ENCODE measurements around the gene FMNL1. TPM values are rescaled to one million over a fixed set of nuclear protein-coding genes. Genes with fewer than 3 reads are reported as not detected.

FMNL1 gene
- total RNA-seq, 1 donor from 2014 or later: 3.1 TPM

DNA sequence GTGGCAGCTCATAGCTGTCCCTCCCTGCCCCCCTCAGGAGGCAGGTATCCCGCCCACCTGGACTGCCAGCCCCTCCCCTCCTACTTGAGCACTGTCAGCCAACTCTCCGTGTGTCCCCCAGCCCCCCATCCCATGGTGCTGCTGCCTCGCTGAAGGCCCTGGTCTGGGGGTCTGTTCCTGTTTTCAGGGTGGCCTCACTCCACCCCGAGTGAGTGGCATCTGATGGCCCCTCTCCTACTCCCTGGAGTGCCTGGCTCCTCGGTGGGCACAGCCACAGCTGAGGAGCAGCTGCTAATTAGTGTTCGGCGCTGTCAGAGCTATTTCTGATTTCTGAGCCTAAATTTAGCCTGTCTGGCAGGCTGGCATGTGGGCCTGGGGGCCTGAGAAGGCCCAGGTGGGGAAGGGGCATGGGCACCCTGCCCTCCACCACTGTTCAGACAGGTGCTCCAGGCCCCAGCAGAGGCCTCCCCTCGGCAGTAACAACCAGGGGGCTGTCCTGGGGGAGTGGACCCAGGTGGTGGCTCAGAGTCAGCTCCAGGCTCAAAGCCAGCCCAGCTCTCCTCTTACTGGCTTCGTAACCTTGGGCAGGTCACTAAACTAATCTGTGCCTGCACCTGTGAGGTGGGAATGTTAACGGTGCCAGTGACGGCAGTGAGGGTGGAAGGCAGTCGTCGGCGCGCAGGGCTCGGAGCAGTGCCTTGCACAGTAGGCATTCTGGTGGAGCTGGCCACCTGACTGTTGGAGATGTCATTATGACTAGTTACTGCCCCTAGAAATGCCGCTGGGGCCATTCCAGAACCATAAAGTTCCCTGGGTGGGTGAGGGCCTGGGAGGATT is 6.5 kb downstream of the FMNL1 start:
- no peaks in the 10 kb centered on the region for H3K36me3 ChIP-seq (ENCODE audit: control insufficient read depth in 3 of 3, insufficient read depth in 3 of 3, low read length in 3 of 3)
- H3K4me1 ChIP-seq (ENCODE audit: control insufficient read depth in 3 of 3, insufficient read depth in 3 of 3, low read length in 3 of 3): peaks cover 56 to 66% (median 59%) of the 10 kb centered on the region in 3 donors
- H3K27ac ChIP-seq (ENCODE audit: low read depth, low read length): peak overlapping the region; percentile 84
- H3K9me3 ChIP-seq (ENCODE audit: control insufficient read depth in 3 of 3, low read length in 3 of 3): no peaks in the 10 kb centered on the region
- H3K4me3 ChIP-seq (ENCODE audit: low read length in 3 of 3): peak overlapping the region; percentile 3 to 41 (median 38)
- H3K27me3 ChIP-seq (ENCODE audit: control insufficient read depth in 3 of 3, insufficient read depth in 3 of 3, low read length in 3 of 3): no peaks in the 10 kb centered on the region
- H3K9ac ChIP-seq (ENCODE audit: low read depth in 1 of 3, low read length in 3 of 3): peak overlapping the region; percentile 42 to 72 (median 68)

DNA sequence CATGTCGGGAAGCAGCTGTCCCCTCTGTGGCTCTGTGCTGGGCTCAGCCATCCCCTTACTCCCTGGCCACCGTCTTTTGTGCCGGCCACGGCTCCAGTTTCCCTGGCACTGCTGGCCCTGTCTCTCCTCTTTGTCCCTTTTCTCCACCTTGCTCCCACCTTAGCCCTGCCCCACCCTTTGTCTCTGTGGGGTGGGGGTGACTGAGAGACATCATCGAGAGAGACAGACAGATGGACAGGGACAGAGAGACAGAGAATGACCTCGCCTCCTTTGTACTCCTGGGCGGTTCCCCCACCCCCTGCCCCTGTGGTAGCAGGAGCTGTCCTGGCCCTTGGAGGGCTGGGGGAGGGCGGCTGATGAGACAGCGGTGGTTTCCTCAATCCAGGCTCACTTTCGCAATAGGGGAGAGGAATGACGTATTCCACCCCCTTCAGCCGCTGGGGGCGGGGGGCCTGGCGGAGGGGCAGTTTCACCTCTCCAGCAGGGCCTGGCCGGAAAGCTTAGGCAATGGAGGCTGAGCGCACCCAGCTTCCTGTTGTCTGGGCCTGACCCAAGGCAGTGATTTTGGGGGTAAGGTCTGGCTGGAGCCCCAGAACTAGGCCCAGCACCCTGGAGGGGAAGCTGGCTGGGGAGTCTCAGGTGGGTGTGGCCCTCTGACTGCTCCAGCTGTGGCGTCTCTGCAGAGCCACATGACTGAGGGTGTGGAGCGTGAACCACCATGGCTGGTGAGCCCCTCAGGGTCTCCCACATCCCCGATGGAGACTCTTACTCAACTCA is 7.3 kb downstream of the FMNL1 start:
- H3K36me3 ChIP-seq (ENCODE audit: control insufficient read depth in 3 of 3, insufficient read depth in 3 of 3, low read length in 3 of 3): no peaks in the 10 kb centered on the region
- peak overlapping the region; percentile 2 to 38 (median 3) for H3K4me3 ChIP-seq (ENCODE audit: low read length in 3 of 3)
- H3K9me3 ChIP-seq (ENCODE audit: control insufficient read depth in 3 of 3, low read length in 3 of 3): no peaks in the 10 kb centered on the region
- peak overlapping the region; percentile 84 for H3K27ac ChIP-seq (ENCODE audit: low read depth, low read length)
- no peaks in the 10 kb centered on the region for H3K27me3 ChIP-seq (ENCODE audit: control insufficient read depth in 3 of 3, insufficient read depth in 3 of 3, low read length in 3 of 3)
- peak overlapping the region; percentile 42 to 72 (median 68) for H3K9ac ChIP-seq (ENCODE audit: low read depth in 1 of 3, low read length in 3 of 3)
- H3K4me1 ChIP-seq (ENCODE audit: control insufficient read depth in 3 of 3, insufficient read depth in 3 of 3, low read length in 3 of 3): peaks cover 56 to 59% (median 59%) of the 10 kb centered on the region in 3 donors

DNA sequence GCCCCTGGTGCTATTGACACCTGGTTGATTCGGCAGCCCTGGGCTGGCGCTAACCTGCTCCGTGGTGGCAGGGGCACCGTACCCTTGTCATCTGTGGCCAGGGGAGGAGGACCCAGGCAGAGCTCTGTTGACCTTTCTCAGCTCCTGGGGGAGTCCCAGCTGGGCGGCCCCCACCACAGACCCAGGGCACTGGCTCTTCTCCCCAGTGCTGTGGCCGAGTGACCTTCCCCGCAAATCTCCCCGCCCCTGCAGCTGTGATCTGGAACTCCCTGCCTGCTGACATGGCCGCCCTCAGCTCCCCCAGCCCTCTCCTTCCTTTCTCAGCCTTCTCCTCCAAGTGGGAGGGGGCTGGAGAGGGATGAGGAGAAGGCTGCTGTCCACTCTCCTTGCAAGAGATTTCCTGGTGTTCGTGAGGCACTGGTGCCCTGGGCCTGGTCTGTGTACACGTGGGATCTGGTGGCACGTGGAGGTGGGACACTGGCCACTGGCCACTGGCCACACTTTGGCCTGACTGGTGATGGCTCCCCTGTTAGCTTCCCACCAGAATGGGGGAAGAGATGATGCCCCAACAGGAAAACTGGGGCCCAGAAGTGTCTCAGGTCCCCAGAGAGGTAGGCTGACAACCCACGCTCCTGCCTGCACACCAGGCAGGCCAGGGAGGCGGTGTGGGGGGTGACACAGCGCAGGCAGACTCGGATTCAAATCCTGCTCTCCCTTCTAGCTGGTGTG is 8.2 kb downstream of the FMNL1 start:
- peaks cover 48 to 54% (median 50%) of the 10 kb centered on the region in 3 donors for H3K4me1 ChIP-seq (ENCODE audit: control insufficient read depth in 3 of 3, insufficient read depth in 3 of 3, low read length in 3 of 3)

DNA sequence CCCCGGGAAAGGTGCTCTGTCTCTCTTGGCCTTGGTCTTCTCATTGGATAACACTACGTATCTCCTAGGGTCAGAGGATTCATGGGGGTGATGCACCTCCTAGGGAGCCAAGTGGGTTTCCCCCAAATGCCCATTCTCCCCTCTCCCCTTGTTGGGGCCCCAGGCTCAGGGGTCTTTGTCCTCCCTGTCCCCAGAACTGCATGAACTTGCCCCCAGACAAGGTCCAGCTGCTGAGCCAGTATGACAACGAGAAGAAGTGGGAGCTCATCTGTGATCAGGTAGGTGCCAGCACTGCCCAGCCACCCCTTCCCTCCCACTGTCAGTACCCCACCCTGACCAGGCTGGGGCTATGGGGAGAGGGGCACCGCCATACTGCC is 8.7 kb downstream of the FMNL1 start:
- no peaks in the 10 kb centered on the region for H3K9me3 ChIP-seq (ENCODE audit: control insufficient read depth in 3 of 3, low read length in 3 of 3)
- H3K4me3 ChIP-seq (ENCODE audit: low read length in 3 of 3): no peak overlapping the region
- H3K27me3 ChIP-seq (ENCODE audit: control insufficient read depth in 3 of 3, insufficient read depth in 3 of 3, low read length in 3 of 3): no peaks in the 10 kb centered on the region
- no peak overlapping the region for H3K9ac ChIP-seq (ENCODE audit: low read depth in 1 of 3, low read length in 3 of 3)
- H3K4me1 ChIP-seq (ENCODE audit: control insufficient read depth in 3 of 3, insufficient read depth in 3 of 3, low read length in 3 of 3): peaks cover 42 to 49% (median 44%) of the 10 kb centered on the region in 3 donors
- H3K36me3 ChIP-seq (ENCODE audit: control insufficient read depth in 3 of 3, insufficient read depth in 3 of 3, low read length in 3 of 3): no peaks in the 10 kb centered on the region
- peak overlapping the region; percentile 84 for H3K27ac ChIP-seq (ENCODE audit: low read depth, low read length)

More for the DNA sequence above, 8.2 kb downstream of the FMNL1 start:
- H3K36me3 ChIP-seq (ENCODE audit: control insufficient read depth in 3 of 3, insufficient read depth in 3 of 3, low read length in 3 of 3): no peaks in the 10 kb centered on the region
- peak overlapping the region; percentile 84 for H3K27ac ChIP-seq (ENCODE audit: low read depth, low read length)
- H3K27me3 ChIP-seq (ENCODE audit: control insufficient read depth in 3 of 3, insufficient read depth in 3 of 3, low read length in 3 of 3): no peaks in the 10 kb centered on the region
- no peaks in the 10 kb centered on the region for H3K9me3 ChIP-seq (ENCODE audit: control insufficient read depth in 3 of 3, low read length in 3 of 3)
- H3K9ac ChIP-seq (ENCODE audit: low read depth in 1 of 3, low read length in 3 of 3): peak overlapping the region in 2 of 3 donors; percentile 22 to 72
- peak overlapping the region in 1 of 3 donors; percentile 6 for H3K4me3 ChIP-seq (ENCODE audit: low read length in 3 of 3)

GRCh38 chr17:45230787-45231480 is 9.2 kb downstream of the FMNL1 start:
- Histone ChIP-seq H3K27ac (ENCODE audit: low read depth, low read length) (no peak overlapping the region), H3K4me1 (ENCODE audit: control insufficient read depth in 3 of 3, insufficient read depth in 3 of 3, low read length in 3 of 3) (peaks cover 39 to 49% (median 41%) of the 10 kb centered on the region in 3 donors), H3K9ac (ENCODE audit: low read depth in 1 of 3, low read length in 3 of 3) (no peak overlapping the region)

GRCh38 chr17:45231481-45232116 is 9.9 kb downstream of the FMNL1 start:
- peaks cover 0 to 2% (median 0%) of the 10 kb centered on the region in 3 donors for H3K36me3 ChIP-seq (ENCODE audit: control insufficient read depth in 3 of 3, insufficient read depth in 3 of 3, low read length in 3 of 3)
- H3K4me3 ChIP-seq (ENCODE audit: low read length in 3 of 3): no peak overlapping the region
- no peaks in the 10 kb centered on the region for H3K27me3 ChIP-seq (ENCODE audit: control insufficient read depth in 3 of 3, insufficient read depth in 3 of 3, low read length in 3 of 3)
- no peaks in the 10 kb centered on the region for H3K9me3 ChIP-seq (ENCODE audit: control insufficient read depth in 3 of 3, low read length in 3 of 3)
- no peak overlapping the region for H3K9ac ChIP-seq (ENCODE audit: low read depth in 1 of 3, low read length in 3 of 3)
- H3K4me1 ChIP-seq (ENCODE audit: control insufficient read depth in 3 of 3, insufficient read depth in 3 of 3, low read length in 3 of 3): peaks cover 37 to 46% (median 41%) of the 10 kb centered on the region in 3 donors
- no peak overlapping the region for H3K27ac ChIP-seq (ENCODE audit: low read depth, low read length)

More at GRCh38 chr17:45230787-45231480, 9.2 kb downstream of the FMNL1 start:
- H3K4me3 ChIP-seq (ENCODE audit: low read length in 3 of 3): no peak overlapping the region
- H3K27me3 ChIP-seq (ENCODE audit: control insufficient read depth in 3 of 3, insufficient read depth in 3 of 3, low read length in 3 of 3): no peaks in the 10 kb centered on the region
- no peaks in the 10 kb centered on the region for H3K36me3 ChIP-seq (ENCODE audit: control insufficient read depth in 3 of 3, insufficient read depth in 3 of 3, low read length in 3 of 3)
- H3K9me3 ChIP-seq (ENCODE audit: control insufficient read depth in 3 of 3, low read length in 3 of 3): no peaks in the 10 kb centered on the region

DNA sequence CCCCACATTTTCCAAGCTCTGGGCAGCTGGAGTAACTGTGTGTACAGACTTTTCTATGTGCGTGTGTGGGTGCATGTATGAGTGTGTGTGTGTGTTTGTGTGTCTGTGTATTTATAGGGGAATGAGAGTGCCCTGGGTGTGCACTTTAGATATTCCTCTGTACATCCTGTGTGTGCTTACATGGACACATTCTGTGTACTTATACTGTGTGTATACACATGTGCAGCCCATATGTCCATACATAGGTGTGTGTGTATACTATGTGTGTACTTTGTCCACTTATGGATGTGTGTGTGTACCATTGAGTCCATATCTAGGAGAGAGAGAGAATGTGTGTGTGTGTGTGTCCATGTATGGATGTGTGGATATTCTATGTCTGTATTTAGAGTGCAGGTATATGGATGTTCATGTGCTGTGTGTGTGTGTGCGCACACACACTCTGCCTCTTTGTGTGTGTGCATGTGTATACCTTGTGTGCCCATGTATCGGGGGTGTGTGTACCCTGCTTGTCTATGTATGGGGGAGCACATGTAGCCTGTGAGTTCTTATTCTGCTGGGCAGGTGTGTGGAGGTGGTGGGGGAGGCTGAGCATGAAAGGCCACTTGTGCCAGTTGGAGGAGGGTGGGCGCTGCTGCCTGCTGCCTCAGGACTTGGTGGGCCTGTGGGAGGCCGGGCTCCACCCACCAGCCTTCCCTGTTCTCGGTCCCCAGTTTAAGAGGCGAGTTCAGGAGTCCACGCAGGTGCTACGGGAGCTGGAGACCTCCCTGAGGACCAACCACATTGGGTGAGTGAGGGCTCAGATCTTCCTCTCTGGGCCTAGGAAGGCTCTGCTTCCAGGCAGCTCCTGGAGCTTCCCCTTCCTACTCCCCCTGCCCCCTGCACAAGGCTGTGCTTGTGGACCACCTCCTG is 11.1 kb downstream of the FMNL1 start:
- Histone ChIP-seq H3K27me3 (ENCODE audit: control insufficient read depth in 3 of 3, insufficient read depth in 3 of 3, low read length in 3 of 3) (no peaks in the 10 kb centered on the region), H3K9ac (ENCODE audit: low read depth in 1 of 3, low read length in 3 of 3) (no peak overlapping the region), H3K36me3 (ENCODE audit: control insufficient read depth in 3 of 3, insufficient read depth in 3 of 3, low read length in 3 of 3) (peaks cover 0 to 7% (median 2%) of the 10 kb centered on the region in 3 donors), H3K4me1 (ENCODE audit: control insufficient read depth in 3 of 3, insufficient read depth in 3 of 3, low read length in 3 of 3) (peaks cover 29 to 35% (median 34%) of the 10 kb centered on the region in 3 donors), H3K9me3 (ENCODE audit: control insufficient read depth in 3 of 3, low read length in 3 of 3) (no peaks in the 10 kb centered on the region), H3K4me3 (ENCODE audit: low read length in 3 of 3) (no peak overlapping the region), H3K27ac (ENCODE audit: low read depth, low read length) (no peak overlapping the region)

DNA sequence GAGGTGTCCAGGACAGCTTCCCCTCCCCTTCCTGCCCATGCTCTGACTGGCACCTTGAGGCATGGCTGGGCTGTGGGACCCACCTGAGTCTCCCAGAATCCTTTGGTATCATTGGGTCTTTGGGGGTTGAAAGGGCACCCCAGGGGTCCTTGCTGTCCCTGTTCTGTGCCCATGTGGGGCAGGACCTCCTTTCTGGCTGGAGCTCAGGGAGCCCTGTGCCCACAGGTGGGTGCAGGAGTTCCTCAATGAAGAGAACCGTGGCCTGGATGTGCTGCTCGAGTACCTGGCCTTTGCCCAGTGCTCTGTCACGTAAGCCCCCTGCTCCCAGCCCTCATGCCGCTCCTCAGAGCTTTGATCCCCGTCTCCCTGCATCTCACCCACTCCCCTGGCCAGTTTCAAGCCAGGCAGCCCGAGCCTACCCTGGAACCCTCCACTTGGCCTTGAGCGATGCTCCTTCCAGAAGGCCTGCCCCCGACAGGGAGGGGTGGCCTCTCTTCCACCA is 11.8 kb downstream of the FMNL1 start:
- Histone ChIP-seq H3K27ac (ENCODE audit: low read depth, low read length) (no peak overlapping the region), H3K4me3 (ENCODE audit: low read length in 3 of 3) (no peak overlapping the region), H3K4me1 (ENCODE audit: control insufficient read depth in 3 of 3, insufficient read depth in 3 of 3, low read length in 3 of 3) (peaks cover 22 to 28% (median 27%) of the 10 kb centered on the region in 3 donors), H3K9me3 (ENCODE audit: control insufficient read depth in 3 of 3, low read length in 3 of 3) (no peaks in the 10 kb centered on the region), H3K9ac (ENCODE audit: low read depth in 1 of 3, low read length in 3 of 3) (no peak overlapping the region), H3K27me3 (ENCODE audit: control insufficient read depth in 3 of 3, insufficient read depth in 3 of 3, low read length in 3 of 3) (no peaks in the 10 kb centered on the region), H3K36me3 (ENCODE audit: control insufficient read depth in 3 of 3, insufficient read depth in 3 of 3, low read length in 3 of 3) (peaks cover 0 to 7% (median 2%) of the 10 kb centered on the region in 3 donors)

All from skeletal muscle tissue (tissue), 4 donors.